ENCODE results near the gene DNAJC2. TPM values are rescaled to one million over a fixed set of nuclear protein-coding genes. Genes with fewer than 3 reads are reported as not detected.

The DNAJC2 gene
- total RNA-seq, 1 donor from 2014 or later: 20.7 TPM

GRCh38 chr7:103341466-103341865 lies 3.1 kb downstream of the DNAJC2 start:
- no peak overlapping the region for H3K4me3 Mint-ChIP-seq (ENCODE audit: unreplicated experiment)
- H3K27me3 Mint-ChIP-seq (ENCODE audit: unreplicated experiment): no peaks in the 10 kb centered on the region
- H3K36me3 Mint-ChIP-seq (ENCODE audit: unreplicated experiment): peaks cover 41% of the 10 kb centered on the region
- DNase-seq (ENCODE audit: extremely low spot score, unreplicated experiment): no peak
- H3K9me3 Mint-ChIP-seq (ENCODE audit: unreplicated experiment): no peaks in the 10 kb centered on the region
- no peak for TF ChIP-seq CTCF (IDR thresholded peaks at IDR 0.05)
- H3K27ac Mint-ChIP-seq (ENCODE audit: unreplicated experiment): no peak overlapping the region
- peaks cover 17% of the 10 kb centered on the region for H3K4me1 Mint-ChIP-seq (ENCODE audit: unreplicated experiment)

DNA sequence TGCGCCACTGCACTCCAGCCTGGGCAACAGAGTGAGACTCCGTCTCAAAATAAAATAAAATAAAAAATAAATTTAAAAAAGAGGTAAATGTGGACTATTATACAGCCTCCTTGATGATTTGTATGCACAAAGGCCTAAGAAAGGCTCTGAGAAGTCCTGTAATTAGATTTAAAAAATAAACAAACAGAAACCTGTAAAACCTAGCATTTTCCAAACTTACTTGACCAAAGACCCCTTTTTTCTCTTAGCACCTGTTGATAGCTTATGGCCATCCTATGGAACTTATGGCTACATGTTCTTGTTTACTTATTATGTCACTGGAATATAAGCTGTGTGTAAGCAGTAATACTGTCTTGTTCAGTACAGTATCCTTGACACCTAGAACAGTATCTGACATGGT lies 5.7 kb downstream of the DNAJC2 start:
- H3K27me3 Mint-ChIP-seq (ENCODE audit: unreplicated experiment): no peaks in the 10 kb centered on the region
- peaks cover 13% of the 10 kb centered on the region for H3K4me1 Mint-ChIP-seq (ENCODE audit: unreplicated experiment)
- no peak overlapping the region for H3K4me3 Mint-ChIP-seq (ENCODE audit: unreplicated experiment)
- no peaks in the 10 kb centered on the region for H3K9me3 Mint-ChIP-seq (ENCODE audit: unreplicated experiment)
- peaks cover 47% of the 10 kb centered on the region for H3K36me3 Mint-ChIP-seq (ENCODE audit: unreplicated experiment)
- no peak for DNase-seq (ENCODE audit: extremely low spot score, unreplicated experiment)
- TF ChIP-seq CTCF (IDR thresholded peaks at IDR 0.05): no peak
- no peak overlapping the region for H3K27ac Mint-ChIP-seq (ENCODE audit: unreplicated experiment)

GRCh38 chr7:103336761-103337160 lies 7.8 kb downstream of the DNAJC2 start:
- no peak for TF ChIP-seq CTCF (IDR thresholded peaks at IDR 0.05)
- Mint-ChIP-seq H3K4me1 (ENCODE audit: unreplicated experiment) (peaks cover under 1% of the 10 kb centered on the region), H3K9me3 (ENCODE audit: unreplicated experiment) (no peaks in the 10 kb centered on the region), H3K36me3 (ENCODE audit: unreplicated experiment) (peaks cover 49% of the 10 kb centered on the region), H3K27ac (ENCODE audit: unreplicated experiment) (no peak overlapping the region), H3K27me3 (ENCODE audit: unreplicated experiment) (no peaks in the 10 kb centered on the region), H3K4me3 (ENCODE audit: unreplicated experiment) (no peak overlapping the region)
- no peak for DNase-seq (ENCODE audit: extremely low spot score, unreplicated experiment)

DNA sequence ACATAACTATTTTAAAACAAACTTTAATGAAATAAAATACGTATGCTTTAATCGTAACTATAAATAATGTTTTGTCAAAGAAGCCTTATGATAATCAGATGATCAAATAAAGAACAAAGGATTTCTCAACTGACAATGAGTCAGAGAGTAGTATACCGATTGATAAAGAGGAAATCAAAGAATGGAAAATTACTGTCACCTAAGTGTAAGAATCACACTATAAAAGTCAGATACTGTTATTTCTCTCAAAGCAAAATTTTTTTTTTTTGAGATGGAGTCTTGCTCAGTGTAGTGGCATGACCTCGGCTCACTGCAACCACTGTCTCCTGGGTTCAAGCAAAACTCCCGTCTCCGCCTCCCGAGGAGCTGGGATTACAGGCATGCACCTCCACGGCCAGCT lies 18.8 kb downstream of the DNAJC2 start:
- no peak for DNase-seq (ENCODE audit: extremely low spot score, unreplicated experiment)
- Mint-ChIP-seq H3K9me3 (ENCODE audit: unreplicated experiment) (no peaks in the 10 kb centered on the region), H3K27ac (ENCODE audit: unreplicated experiment) (no peak overlapping the region), H3K27me3 (ENCODE audit: unreplicated experiment) (no peaks in the 10 kb centered on the region), H3K4me3 (ENCODE audit: unreplicated experiment) (no peak overlapping the region), H3K4me1 (ENCODE audit: unreplicated experiment) (no peaks in the 10 kb centered on the region), H3K36me3 (ENCODE audit: unreplicated experiment) (peaks cover 37% of the 10 kb centered on the region)
- no peak for TF ChIP-seq CTCF (IDR thresholded peaks at IDR 0.05)

DNA sequence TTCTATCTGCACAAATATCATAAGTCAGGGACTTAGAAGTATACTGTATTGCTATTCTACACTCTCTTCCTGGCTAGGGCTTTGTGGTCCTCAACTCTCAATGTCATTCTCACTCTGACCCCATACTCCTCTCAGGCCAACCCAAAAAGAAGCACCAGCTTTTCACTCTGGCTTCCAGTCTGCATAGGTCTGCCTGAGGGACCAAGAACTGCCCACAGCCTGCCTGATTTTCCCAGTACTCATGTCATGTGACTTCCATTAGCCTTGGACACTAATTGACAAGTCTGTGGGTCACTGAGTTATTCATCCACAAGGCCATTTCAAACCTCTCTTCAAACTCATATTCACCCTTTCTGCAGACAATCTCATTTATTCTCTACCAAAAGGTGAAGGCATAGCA lies 27.6 kb downstream of the DNAJC2 start:
- Mint-ChIP-seq H3K27me3 (ENCODE audit: unreplicated experiment) (no peaks in the 10 kb centered on the region), H3K4me1 (ENCODE audit: unreplicated experiment) (no peaks in the 10 kb centered on the region), H3K9me3 (ENCODE audit: unreplicated experiment) (no peaks in the 10 kb centered on the region), H3K27ac (ENCODE audit: unreplicated experiment) (no peak overlapping the region), H3K36me3 (ENCODE audit: unreplicated experiment) (peaks cover 63% of the 10 kb centered on the region), H3K4me3 (ENCODE audit: unreplicated experiment) (no peak overlapping the region)
- TF ChIP-seq CTCF (IDR thresholded peaks at IDR 0.05): no peak
- DNase-seq (ENCODE audit: extremely low spot score, unreplicated experiment): no peak

Data from osteocyte (in vitro differentiated cells).